K562 (cell line): ENCODE data around the gene RHOB. TPM values are rescaled to one million over a fixed set of nuclear protein-coding genes. Genes with fewer than 3 reads are reported as not detected.
A peak's percentile ranks its signal among the peaks of the same experiment; 100 is the strongest.

Experiments
- CBX3 ChIP-seq, 2 experiments: IDR thresholded peaks; 1 replicate in 1 of 2; 2 replicates in 1 of 2; pipeline ENCODE4 v1.6.1; 2012; ENCODE audit warnings: inconsistent platforms in 2 of 2, low read length in 2 of 2, borderline replicate concordance in 1 of 2, control low read depth in 1 of 2
- CHD4 ChIP-seq: fragments of 200-600 bp; sonication (generic); IDR thresholded peaks from 3 replicates; pipeline ENCODE4 v1.6.1; 2012; ENCODE audit warnings: low read depth, mild to moderate bottlenecking, mixed read lengths, low read length, inconsistent platforms; ENCODE audit not compliant: insufficient read depth, insufficient replicate concordance, poor library complexity, severe bottlenecking
- HCFC1 ChIP-seq: IDR thresholded peaks from 2 replicates; pipeline ENCODE4 v1.6.1; 2012; ENCODE audit warnings: low read depth, low read length, improper control_type of control experiment
- HLTF ChIP-seq: fragments of 450-650 bp; IDR thresholded peaks from 2 replicates; pipeline ENCODE4 v1.6.1; 2016
- HOXB6 ChIP-seq: fragments of 250-450 bp; sonication (Bioruptor Pico); IDR thresholded peaks from 2 replicates; pipeline ENCODE4 v1.5.1; 2022; ENCODE audit warnings: mild to moderate bottlenecking, borderline replicate concordance
- IRF2 ChIP-seq: sonication (generic); formaldehyde crosslinking; IDR thresholded peaks from 2 replicates; pipeline ENCODE4 v1.8.1; 2022; ENCODE audit warnings: mild to moderate bottlenecking, missing genetic modification reagents
- PPARD ChIP-seq: fragments of 250-450 bp; sonication (Bioruptor Pico); IDR thresholded peaks from 2 replicates; pipeline ENCODE4 v1.8.0; 2022; ENCODE audit warnings: inconsistent platforms, mild to moderate bottlenecking, moderate library complexity
- RBBP5 ChIP-seq: fragments of 200-600 bp; sonication (generic); IDR thresholded peaks from 2 replicates; pipeline ENCODE4 v1.6.1; 2012; ENCODE audit warnings: borderline replicate concordance, mild to moderate bottlenecking, low read length, control low read depth, inconsistent platforms; ENCODE audit not compliant: insufficient read depth, poor library complexity, severe bottlenecking
- STAT5B ChIP-seq: fragments of 250-450 bp; sonication (Bioruptor Pico); IDR thresholded peaks from 2 replicates; pipeline ENCODE4 v1.8.0; 2021; ENCODE audit warnings: mild to moderate bottlenecking, inconsistent platforms
- ZNF239 ChIP-seq: fragments of 250-450 bp; sonication (Bioruptor Pico); IDR thresholded peaks from 2 replicates; pipeline ENCODE4 v1.4.0; 2020; ENCODE audit warnings: mild to moderate bottlenecking
- ZNF316 ChIP-seq: fragments of 450-650 bp; IDR thresholded peaks from 2 replicates; pipeline ENCODE4 v1.6.1; 2016
- ZNF347 ChIP-seq: fragments of 450-650 bp; formaldehyde crosslinking; IDR thresholded peaks from 2 replicates; pipeline ENCODE4 v1.4.0; 2020; ENCODE audit warnings: low read depth, mild to moderate bottlenecking, moderate library complexity
- ZNF583 ChIP-seq: fragments of 250-450 bp; sonication (Bioruptor Pico); IDR thresholded peaks from 2 replicates; pipeline ENCODE4 v1.4.0; 2020
- ZNF668 ChIP-seq: fragments of 250-450 bp; sonication (Bioruptor Pico); IDR thresholded peaks from 2 replicates; pipeline ENCODE4 v1.8.0; 2022; ENCODE audit warnings: mild to moderate bottlenecking, inconsistent platforms
- ZSCAN29 ChIP-seq: fragments of 450-650 bp; IDR thresholded peaks from 2 replicates; pipeline ENCODE4 v1.6.1; 2017
- polyA plus RNA-seq, 8 experiments: library from polyadenylated mRNA; depleted of rRNA in 4 of 8; stranded (reverse) in 5 of 8; unstranded in 3 of 8; fragments of >200 nt; fragmentation: Nextera tagmentation in 2 of 8; fragmentation: Illumina TruSeq in 1 of 8; extraction: Ambion mirVana in 2 of 8; extraction: Trizol in 1 of 8; gene quantifications; 2 replicates each; pipeline versions ENCODE4 v1.2.1 to v1.2.3, GENCODE V29; 2011 to 2014; ENCODE audit warnings: inconsistent platforms in 1 of 8, missing spikeins in 1 of 8
- total RNA-seq, 7 experiments: library from RNA; depleted of rRNA in 6 of 7; stranded (reverse); fragments of >200 nt in 6 of 7; fragmentation: Illumina TruSeq in 2 of 7; extraction: Trizol in 2 of 7; gene quantifications; 2 replicates each; pipeline versions ENCODE4 v1.2.1 to v1.2.3, GENCODE V29; 2011 to 2021; ENCODE audit warnings: low replicate concordance in 1 of 7
- TF ChIP-seq, protein P1 (sequence below): fragments of 200-800 bp; sonication (Bioruptor generic); IDR thresholded peaks from 2 replicates; pipeline ENCODE4 v1.6.1; 2017; ENCODE audit warnings: missing genetic modification characterization, missing compliant biosample characterization
- TF ChIP-seq, protein P2 (sequence below): fragments of 450-650 bp; formaldehyde crosslinking; IDR thresholded peaks from 2 replicates; pipeline ENCODE4 v1.4.0; 2022; ENCODE audit warnings: missing genetic modification characterization
- TF ChIP-seq, protein P3 (sequence below): fragments of 250-450 bp; sonication (Bioruptor Pico); IDR thresholded peaks from 2 replicates; pipeline ENCODE4 v1.4.0; 2020

Gene RHOB
- total and polyA plus RNA-seq, 9 of the 15 experiments (the other 6 are each of a cell fraction or from before 2014, with no cell fraction given) = 0.07 to 4.8 (median 1.1) TPM

DNA sequence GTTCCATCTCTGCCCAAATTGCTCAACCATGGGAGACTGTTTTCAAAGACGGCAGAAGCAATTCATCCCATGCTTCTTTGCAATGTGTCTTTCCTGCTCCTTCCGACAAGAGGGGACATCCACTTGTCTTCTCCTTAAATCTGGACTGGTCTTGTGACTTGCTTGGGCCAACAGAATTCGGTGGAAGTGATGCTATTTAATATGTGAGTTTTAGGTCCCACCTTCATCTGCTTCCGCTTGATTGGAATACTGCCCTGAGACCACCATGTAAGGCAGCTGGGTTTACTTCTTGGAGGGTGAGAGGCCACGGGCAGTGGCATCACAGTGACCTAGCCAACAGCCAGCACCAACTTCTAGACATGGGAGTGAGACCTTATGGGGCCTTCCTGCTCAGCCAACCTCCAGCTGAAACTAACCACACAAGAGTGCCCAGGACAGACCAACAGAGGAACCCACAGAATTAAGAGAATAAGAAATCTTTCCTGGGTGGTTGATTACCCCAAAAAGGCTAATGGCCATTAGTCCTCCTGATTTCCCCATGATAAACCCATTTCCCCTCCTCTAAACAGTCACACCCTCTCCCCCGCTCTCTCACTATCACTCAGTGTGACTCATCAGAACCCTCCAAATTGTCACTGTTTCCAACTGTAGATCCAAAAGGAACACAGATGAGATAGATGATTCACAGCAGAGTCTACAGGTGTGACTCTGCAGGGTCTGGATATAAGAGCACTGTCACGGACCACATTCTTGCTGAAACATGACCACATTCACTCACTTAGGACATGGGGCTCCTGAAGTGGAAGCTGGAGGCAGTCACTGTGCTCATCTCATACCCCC lies 16.2 kb upstream of the RHOB start (continued):
- TF ChIP-seq, protein P1, sequence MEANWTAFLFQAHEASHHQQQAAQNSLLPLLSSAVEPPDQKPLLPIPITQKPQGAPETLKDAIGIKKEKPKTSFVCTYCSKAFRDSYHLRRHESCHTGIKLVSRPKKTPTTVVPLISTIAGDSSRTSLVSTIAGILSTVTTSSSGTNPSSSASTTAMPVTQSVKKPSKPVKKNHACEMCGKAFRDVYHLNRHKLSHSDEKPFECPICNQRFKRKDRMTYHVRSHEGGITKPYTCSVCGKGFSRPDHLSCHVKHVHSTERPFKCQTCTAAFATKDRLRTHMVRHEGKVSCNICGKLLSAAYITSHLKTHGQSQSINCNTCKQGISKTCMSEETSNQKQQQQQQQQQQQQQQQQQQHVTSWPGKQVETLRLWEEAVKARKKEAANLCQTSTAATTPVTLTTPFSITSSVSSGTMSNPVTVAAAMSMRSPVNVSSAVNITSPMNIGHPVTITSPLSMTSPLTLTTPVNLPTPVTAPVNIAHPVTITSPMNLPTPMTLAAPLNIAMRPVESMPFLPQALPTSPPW = peak; percentile 68
- no peak for TF ChIP-seq IRF2 (CRISPR knock-in tag)
- TF ChIP-seq ZNF668 = no peak
- TF ChIP-seq RBBP5 = no peak
- no peak for TF ChIP-seq STAT5B (CRISPR knock-in tag)
- TF ChIP-seq, protein P2, sequence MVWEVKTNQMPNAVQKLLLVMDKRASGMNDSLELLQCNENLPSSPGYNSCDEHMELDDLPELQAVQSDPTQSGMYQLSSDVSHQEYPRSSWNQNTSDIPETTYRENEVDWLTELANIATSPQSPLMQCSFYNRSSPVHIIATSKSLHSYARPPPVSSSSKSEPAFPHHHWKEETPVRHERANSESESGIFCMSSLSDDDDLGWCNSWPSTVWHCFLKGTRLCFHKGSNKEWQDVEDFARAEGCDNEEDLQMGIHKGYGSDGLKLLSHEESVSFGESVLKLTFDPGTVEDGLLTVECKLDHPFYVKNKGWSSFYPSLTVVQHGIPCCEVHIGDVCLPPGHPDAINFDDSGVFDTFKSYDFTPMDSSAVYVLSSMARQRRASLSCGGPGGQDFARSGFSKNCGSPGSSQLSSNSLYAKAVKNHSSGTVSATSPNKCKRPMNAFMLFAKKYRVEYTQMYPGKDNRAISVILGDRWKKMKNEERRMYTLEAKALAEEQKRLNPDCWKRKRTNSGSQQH (CRISPR knock-in tag) = no peak
- TF ChIP-seq ZNF347 (CRISPR knock-in tag) = no peak
- TF ChIP-seq, protein P3, sequence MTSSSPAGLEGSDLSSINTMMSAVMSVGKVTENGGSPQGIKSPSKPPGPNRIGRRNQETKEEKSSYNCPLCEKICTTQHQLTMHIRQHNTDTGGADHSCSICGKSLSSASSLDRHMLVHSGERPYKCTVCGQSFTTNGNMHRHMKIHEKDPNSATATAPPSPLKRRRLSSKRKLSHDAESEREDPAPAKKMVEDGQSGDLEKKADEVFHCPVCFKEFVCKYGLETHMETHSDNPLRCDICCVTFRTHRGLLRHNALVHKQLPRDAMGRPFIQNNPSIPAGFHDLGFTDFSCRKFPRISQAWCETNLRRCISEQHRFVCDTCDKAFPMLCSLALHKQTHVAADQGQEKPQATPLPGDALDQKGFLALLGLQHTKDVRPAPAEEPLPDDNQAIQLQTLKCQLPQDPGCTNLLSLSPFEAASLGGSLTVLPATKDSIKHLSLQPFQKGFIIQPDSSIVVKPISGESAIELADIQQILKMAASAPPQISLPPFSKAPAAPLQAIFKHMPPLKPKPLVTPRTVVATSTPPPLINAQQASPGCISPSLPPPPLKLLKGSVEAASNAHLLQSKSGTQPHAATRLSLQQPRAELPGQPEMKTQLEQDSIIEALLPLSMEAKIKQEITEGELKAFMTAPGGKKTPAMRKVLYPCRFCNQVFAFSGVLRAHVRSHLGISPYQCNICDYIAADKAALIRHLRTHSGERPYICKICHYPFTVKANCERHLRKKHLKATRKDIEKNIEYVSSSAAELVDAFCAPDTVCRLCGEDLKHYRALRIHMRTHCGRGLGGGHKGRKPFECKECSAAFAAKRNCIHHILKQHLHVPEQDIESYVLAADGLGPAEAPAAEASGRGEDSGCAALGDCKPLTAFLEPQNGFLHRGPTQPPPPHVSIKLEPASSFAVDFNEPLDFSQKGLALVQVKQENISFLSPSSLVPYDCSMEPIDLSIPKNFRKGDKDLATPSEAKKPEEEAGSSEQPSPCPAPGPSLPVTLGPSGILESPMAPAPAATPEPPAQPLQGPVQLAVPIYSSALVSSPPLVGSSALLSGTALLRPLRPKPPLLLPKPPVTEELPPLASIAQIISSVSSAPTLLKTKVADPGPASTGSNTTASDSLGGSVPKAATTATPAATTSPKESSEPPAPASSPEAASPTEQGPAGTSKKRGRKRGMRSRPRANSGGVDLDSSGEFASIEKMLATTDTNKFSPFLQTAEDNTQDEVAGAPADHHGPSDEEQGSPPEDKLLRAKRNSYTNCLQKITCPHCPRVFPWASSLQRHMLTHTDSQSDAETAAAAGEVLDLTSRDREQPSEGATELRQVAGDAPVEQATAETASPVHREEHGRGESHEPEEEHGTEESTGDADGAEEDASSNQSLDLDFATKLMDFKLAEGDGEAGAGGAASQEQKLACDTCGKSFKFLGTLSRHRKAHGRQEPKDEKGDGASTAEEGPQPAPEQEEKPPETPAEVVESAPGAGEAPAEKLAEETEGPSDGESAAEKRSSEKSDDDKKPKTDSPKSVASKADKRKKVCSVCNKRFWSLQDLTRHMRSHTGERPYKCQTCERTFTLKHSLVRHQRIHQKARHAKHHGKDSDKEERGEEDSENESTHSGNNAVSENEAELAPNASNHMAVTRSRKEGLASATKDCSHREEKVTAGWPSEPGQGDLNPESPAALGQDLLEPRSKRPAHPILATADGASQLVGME (CRISPR knock-in tag) = no peak
- TF ChIP-seq CHD4 = no peak
- no peak for TF ChIP-seq ZNF583 (CRISPR knock-in tag)
- TF ChIP-seq ZNF239 (CRISPR knock-in tag) = no peak
- TF ChIP-seq HCFC1 = no peak
- TF ChIP-seq ZNF316 = peak; percentile 57; the same call in 1 of the 2 replicates
- TF ChIP-seq ZSCAN29 = no peak
- no peak for TF ChIP-seq HOXB6 (CRISPR knock-in tag)
- TF ChIP-seq CBX3 (IDR thresholded peaks at IDR 0.05; ENCODE audit: borderline replicate concordance in 1 of 2, low read length in 2 of 2) = 0 out of 3 replicates have a peak, but pooled peaks of 1 of the 2 experiments have one; percentile 53
- TF ChIP-seq PPARD (CRISPR knock-in tag) = no peak
- no peak for TF ChIP-seq HLTF
